Endothelial cell (in vitro differentiated cells): Measurements from ENCODE around the gene PARVG. TPM values are rescaled to one million over a fixed set of nuclear protein-coding genes. Genes with fewer than 3 reads are reported as not detected.

Experiments used
- DNase-seq: peaks from one replicate; pipeline ENCODE4 v3.0.0; 2021; ENCODE audit warnings: low spot score
- H3K27ac Mint-ChIP-seq: one replicate; pipeline ENCODE4 v1.8.0; 2021; ENCODE audit warnings: mixed read lengths, inconsistent platforms; ENCODE audit not compliant: unreplicated experiment
- H3K27me3 Mint-ChIP-seq: one replicate; pipeline ENCODE4 v1.8.0; 2021; ENCODE audit warnings: mild to moderate bottlenecking, moderate library complexity, mixed read lengths, inconsistent platforms; ENCODE audit not compliant: unreplicated experiment
- H3K36me3 Mint-ChIP-seq: one replicate; pipeline ENCODE4 v1.8.0; 2021; ENCODE audit warnings: mild to moderate bottlenecking, low read depth, mixed read lengths, inconsistent platforms; ENCODE audit not compliant: unreplicated experiment
- H3K4me1 Mint-ChIP-seq: one replicate; pipeline ENCODE4 v1.8.0; 2021; ENCODE audit warnings: mild to moderate bottlenecking, mixed read lengths, inconsistent platforms; ENCODE audit not compliant: unreplicated experiment
- H3K4me3 Mint-ChIP-seq: one replicate; pipeline ENCODE4 v1.8.0; 2021; ENCODE audit warnings: mild to moderate bottlenecking, mixed read lengths, inconsistent platforms; ENCODE audit not compliant: unreplicated experiment
- H3K9me3 Mint-ChIP-seq: one replicate; pipeline ENCODE4 v1.8.0; 2021; ENCODE audit warnings: mixed read lengths, inconsistent platforms; ENCODE audit not compliant: unreplicated experiment
- CTCF ChIP-seq: fragments of 200-600 bp; sonication (generic); IDR thresholded peaks from one replicate; pipeline ENCODE4 v1.5.0; 2021; ENCODE audit warnings: antibody characterized with exemption; ENCODE audit not compliant: unreplicated experiment
- total RNA-seq: library from RNA; stranded (reverse); fragmentation: NEBNext Ultra II Directional; extraction: Animal tissue kit (Norgen Biotek cat#: 25700); gene quantifications from one replicate; pipeline ENCODE4 v1.2.1, GENCODE V29; 2021; ENCODE audit not compliant: unreplicated experiment

Gene PARVG
- total RNA-seq, 1 donor from 2014 or later: 0.90 TPM

GRCh38 chr22:44188986-44189630, 8.4 kb downstream of the PARVG start:
- H3K4me1 Mint-ChIP-seq: no peaks in the 10 kb centered on the region
- no peaks in the 10 kb centered on the region for H3K9me3 Mint-ChIP-seq
- H3K4me3 Mint-ChIP-seq: no peak overlapping the region
- no peak for TF ChIP-seq CTCF
- DNase-seq: no peak
- H3K27ac Mint-ChIP-seq: no peak overlapping the region
- H3K36me3 Mint-ChIP-seq: peaks cover 3% of the 10 kb centered on the region
- H3K27me3 Mint-ChIP-seq: no peaks in the 10 kb centered on the region

DNA sequence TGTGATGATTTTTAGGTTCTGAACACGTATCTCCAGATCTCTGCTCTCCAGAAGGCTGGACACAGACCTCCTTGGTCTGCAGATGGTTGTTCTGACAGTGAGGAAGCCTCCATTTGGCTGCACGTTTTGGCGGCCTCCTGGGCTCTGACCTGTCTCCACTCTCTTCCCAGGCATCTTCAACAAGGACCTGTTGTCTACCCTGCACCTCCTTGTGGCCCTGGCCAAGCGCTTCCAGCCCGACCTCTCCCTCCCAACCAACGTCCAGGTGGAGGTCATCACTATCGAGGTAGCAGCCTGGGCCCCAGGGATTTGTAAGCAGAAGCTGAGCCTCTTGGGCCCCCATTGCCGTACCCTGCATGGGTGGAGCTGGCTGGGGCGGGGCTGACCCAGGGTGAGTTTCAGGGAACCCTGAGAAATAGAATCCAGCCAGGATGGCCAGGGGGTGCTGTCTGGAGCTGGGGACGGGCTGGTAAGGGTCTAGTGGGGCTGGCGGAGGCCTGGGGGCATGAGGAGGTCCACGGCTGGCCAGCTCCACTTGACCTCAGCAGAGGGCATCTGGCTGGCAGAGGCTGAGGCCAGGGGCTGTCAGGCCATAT, 9.8 kb downstream of the PARVG start:
- peaks cover 3% of the 10 kb centered on the region for H3K36me3 Mint-ChIP-seq
- H3K27me3 Mint-ChIP-seq: no peaks in the 10 kb centered on the region

DNA sequence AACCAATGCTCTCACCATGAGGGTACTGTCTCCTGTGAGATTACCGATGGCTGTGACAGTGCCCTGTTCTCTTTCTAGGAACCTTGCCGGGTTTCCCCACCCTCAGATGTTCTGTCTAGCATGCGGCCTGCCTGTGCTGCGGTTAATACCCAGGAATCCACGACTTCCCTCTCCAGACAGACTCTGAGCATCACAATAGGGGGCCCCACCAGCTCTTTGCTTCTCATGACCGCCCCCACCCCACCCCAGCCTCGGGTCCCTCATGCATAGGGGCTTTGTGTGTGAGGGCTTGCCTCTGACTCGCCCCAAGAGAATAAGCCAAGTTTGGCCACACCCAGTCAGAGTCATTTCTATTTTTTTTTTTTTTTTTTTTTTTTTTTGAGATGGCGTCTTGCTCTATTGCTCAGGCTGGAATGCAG, 10.3 kb downstream of the PARVG start:
- Mint-ChIP-seq H3K36me3 (peaks cover 3% of the 10 kb centered on the region), H3K4me3 (no peak overlapping the region), H3K27ac (no peak overlapping the region), H3K4me1 (no peaks in the 10 kb centered on the region), H3K27me3 (no peaks in the 10 kb centered on the region), H3K9me3 (no peaks in the 10 kb centered on the region)
- DNase-seq: no peak
- no peak for TF ChIP-seq CTCF

More for the DNA sequence above, 9.8 kb downstream of the PARVG start:
- Mint-ChIP-seq H3K4me1 (no peaks in the 10 kb centered on the region), H3K27ac (no peak overlapping the region), H3K9me3 (no peaks in the 10 kb centered on the region), H3K4me3 (no peak overlapping the region)
- DNase-seq: no peak
- no peak for TF ChIP-seq CTCF

GRCh38 chr22:44192098-44192815, 11.5 kb downstream of the PARVG start:
- TF ChIP-seq CTCF: no peak
- DNase-seq: no peak
- H3K27me3 Mint-ChIP-seq: no peaks in the 10 kb centered on the region
- H3K9me3 Mint-ChIP-seq: no peaks in the 10 kb centered on the region
- H3K4me1 Mint-ChIP-seq: no peaks in the 10 kb centered on the region
- H3K27ac Mint-ChIP-seq: no peak overlapping the region
- no peak overlapping the region for H3K4me3 Mint-ChIP-seq
- peaks cover 1% of the 10 kb centered on the region for H3K36me3 Mint-ChIP-seq
